ENCODE results near the gene TIGD1.
"Not testable (repeated sequence)": the region's sequence is repeated elsewhere in the genome, so short reads cannot be mapped to it uniquely, and the experiment has no call there.

TIGD1 gene

DNA sequence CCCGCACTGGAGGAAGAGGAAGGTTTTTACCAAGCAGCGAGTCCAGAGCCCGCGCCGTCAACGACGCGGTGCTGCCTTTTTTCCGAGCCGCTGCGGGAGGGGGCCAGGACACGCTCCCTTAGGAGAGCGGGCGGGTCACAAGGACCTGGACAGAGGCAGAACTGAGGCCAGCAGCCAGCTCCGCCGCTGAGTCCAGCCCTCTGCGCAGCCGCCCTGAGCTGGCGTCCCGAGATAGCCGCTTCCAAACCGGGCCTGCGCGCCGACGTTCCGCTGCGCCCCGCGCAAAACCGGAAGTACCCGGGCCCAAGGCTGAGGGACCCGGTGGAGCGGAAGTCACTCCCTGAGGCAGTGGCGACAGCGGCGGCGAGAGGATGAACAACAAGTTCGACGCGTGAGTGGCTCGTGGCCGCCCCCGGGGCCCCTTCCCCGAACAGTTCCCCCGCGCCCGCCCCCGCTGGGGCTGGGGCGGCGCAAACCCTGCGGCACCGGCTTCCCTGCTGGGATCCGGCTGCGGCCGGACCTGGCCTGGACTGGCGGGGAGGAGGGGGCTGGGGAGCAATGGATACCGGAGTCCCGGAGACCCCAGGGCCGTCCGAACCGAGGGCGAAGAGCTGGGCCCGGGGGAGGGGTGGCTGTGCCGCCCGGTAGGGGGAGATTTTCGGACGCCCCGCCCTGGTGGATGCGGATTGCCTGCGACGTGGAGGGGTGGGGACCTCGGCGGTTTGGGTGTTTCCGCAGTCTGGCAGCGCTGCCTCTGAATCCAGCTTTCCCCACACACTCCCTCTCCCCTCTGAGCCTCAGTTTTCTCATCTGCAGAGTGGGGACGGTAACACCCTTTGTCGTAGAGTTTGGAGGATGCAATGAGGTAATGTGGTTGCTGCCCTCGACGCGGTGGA, at the start of gene TIGD1, which contains the start of gene EIF4E2:
TIGD1 (minus strand) TSS at position 204 of the 896 bp plus-strand sequence. CDS start 675 bp downstream, outside the sequence.
EIF4E2 (plus strand) TSS at position 336 of the 896 bp plus-strand sequence; CDS start at position 372, 36 bp downstream.
- DNase-seq, result peak; percentile 97

- DNase-seq, result no peak
Measured at GRCh38 chr2:232598293-232598692, 47.9 kb upstream of the TIGD1 start.

DNA sequence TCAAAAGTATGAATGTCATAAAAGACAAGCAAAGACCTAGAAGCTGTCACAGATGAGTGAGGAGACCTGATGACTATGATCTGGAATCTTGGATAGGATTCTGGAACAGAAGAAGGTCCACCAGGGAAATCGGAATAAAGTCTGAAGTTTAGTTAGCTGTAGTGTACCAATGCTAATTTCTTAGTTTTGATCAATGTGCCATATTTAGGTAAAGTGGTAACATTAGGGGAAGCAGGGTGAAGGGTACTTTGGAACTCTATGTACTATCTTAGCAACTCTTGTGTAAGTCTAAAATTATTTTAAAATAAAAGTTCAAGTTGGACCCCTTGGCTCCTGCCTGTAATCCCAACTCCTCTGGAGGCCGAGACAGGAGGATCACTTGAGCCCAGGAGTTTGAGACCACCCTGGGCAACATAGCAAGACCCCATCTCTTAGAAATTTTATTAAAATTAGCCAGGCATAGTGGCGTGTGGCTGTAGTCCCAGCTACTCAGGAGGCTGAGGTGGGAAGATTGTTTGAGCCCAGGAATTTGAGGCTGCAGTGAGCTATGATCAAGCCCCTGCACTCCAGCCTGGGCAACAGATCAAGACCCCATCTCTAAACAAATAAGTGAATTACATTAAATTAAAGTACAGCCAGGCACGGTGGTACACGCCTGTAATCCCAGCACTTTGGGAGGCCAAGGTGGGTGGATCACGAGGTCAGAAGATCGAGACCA, 47.2 kb upstream of the TIGD1 start:
- peak; percentile 14 for DNase-seq

- peak; percentile 21 for DNase-seq
Measured at GRCh38 chr2:232593982-232594381, 43.6 kb upstream of the TIGD1 start.

DNA sequence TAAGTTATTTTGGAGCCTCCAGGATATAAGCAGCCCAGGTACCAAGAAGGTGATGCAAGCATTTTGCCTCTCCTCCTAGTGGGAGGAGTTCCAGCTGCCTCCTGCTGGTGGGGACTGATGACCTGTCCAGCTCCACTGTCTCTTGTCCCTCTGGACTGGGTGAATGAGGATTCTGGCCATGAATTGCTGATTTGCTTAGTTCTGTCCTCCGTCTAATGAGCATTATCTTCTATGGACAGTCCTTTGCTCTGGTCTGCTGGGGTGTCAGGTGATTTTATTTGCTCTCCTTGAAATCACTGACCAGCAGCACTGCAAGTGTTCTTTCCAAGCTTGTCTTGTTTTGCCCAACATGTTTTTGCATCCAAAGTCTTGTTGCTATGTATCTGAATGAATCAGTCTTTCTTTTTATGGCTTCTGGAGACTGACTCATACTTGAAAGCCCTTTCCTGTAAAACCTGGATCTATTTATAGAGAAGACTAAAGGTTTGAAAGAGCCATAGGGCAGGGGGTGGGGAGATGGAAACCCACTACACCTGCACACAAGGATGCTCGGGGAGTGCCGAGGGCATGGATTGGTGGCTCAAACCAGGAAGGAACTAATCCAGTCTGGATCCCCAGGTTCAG, 42.5 kb upstream of the TIGD1 start:
- no peak for DNase-seq

DNA sequence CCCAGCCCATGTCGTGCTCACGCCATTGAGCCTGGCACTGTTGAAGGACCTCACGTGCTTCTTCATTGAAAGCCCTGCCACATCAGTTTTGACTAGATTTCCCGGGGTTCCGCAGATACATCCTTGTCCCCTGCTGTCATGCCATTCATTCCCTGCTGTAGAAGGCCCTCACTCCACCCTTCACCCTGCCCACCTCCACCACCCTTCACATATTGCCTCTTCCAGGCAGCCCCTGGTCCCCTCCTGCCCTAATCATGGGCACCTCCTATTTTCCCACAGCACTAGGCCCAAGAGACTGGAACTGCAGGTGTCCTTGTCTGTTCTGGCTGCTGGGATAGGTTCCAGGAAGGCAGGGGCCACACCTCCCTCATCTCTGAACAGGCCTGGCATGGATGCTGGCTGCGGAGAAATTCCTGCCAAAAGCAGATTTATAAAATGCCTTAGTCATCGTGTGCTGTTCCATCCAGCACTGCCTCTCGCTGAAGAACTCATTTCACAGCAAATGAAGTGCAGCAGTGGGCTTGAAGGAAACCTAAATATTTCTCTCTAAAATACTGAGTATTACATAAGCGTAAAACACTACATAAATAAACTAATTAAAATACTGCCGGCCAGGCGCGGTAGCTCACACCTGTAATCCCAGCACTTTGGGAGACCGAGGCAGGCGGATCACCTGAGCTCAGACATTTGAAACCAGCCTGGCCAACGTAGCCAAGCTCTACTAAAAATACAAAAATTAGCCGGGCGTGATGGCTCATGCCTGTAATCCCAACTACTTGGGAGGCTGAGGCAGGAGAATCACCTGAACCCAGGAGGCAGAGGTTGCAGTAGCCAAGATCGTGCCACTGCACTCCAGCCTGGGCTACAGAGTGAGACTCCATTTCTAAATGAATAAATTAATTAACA, 38.6 kb upstream of the TIGD1 start:
- DNase-seq, result no peak

DNA sequence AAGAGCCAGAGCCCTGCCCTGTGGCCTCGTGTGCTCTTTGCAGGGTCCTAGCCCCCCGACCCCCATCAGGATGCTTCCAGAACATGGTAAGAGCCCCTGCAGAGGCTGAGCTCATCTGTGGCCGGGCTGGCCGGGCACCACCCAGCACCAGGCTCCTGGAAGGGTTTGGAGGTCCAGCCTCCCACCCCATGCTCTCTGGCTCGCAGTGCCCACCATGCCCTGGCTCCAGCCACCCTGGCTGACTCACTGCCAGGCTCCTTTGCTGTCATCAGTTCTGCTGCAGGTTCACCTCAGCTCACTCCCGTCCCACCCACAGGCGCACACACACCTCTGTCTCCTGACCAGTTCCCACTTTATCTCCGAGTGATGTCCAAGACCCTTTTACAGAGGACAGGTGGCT, 37.7 kb upstream of the TIGD1 start:
- DNase-seq, result no peak

DNA sequence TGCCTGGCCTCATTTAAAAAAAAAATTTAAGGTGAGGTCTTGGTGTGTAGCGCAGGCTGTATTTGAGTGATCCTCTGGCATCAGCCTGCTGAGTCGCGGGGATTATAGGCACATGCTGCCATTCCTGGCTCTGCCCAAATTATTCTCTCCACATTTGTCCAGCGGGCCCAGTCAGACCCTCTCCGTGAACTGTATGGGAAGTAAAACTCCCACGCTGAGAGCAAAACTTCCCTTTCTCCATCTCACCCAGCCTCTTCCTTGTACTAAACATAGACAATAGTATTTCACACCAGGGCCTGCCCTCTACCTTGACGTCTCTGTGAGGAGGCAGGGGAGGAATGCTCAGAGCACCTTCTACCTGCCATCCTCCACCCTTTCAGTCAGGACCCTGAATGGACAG, 37.2 kb upstream of the TIGD1 start:
- no peak for DNase-seq

DNA sequence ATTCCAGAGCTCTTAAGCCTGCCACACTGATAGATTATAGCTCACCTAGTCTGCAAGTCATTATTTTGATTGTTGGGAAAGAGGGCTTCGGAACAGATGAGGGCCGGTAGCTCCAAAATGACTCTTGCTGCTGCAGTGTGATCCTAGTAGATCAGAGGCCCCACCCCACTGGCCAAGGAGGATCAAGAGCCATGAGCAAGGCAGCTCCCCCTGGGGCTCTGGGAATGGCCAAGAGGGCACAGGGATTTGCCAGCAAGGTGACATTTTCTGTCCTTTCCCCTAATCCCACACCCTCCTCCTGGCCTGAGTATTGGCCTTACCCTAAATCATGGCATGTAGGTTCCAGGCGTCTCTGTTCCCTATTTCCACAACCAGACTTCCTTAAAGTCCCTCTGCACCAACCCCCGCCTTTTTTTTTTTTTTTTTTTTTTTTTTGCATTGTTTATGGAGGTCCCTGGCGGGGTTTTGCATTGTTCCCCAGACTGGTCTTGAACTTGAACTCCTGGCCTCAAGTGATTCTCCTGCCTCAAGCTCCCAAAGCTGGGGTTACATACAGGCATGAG, 36.7 kb upstream of the TIGD1 start:
- DNase-seq, result no peak

DNA sequence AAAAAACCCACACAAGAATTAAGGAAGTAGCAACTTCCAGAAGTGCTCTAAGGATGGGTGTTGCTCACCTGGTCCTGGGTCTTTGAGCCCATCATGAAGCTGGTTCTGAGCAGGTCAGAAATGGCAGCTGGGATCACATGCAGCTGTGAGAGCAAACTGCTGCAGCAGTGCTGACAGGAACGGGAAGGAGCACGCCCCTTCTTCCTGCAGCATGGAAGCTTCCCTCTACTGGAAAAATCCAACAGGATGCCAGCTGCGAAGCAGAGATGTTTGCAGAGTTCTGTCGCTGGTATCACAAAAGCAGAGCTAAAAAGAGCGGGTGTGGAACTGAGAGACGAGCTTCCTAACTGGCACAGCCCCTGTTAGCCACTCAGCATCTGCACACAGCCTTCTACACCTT, 33.9 kb upstream of the TIGD1 start:
- DNase-seq, result no peak

GRCh38 chr2:232581725-232582124, 31.4 kb upstream of the TIGD1 start:
- no peak for DNase-seq

GRCh38 chr2:232580648-232580981, 30.3 kb upstream of the TIGD1 start:
- no peak for DNase-seq

- DNase-seq, result no peak
Measured at GRCh38 chr2:232578626-232579025, 28.3 kb upstream of the TIGD1 start.

- DNase-seq, result no peak
Measured at GRCh38 chr2:232577841-232578240, 27.5 kb upstream of the TIGD1 start.

DNA sequence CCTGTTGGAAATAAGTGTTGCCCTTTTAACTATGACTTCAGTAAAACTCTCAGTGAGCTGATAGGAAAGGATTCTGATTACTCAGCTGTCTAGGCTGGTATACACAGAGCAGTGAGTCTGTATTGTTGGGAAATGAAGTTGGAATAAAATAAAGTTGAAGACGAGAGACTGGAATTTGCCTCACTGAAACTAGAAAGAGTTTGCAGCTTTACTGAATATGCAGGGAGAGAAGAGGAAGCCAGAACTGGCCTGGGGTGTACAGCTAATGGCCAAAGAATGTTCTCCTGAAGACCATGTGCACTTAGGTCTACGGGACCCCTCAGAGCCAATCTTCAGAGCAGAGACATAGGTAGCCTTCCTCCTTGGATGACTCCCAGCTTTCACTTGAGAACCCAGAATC, 26.6 kb upstream of the TIGD1 start:
- DNase-seq, result no peak

GRCh38 chr2:232575404-232575746, 25.0 kb upstream of the TIGD1 start:
- no peak for DNase-seq

GRCh38 chr2:232574674-232575403, 24.5 kb upstream of the TIGD1 start:
- no peak for DNase-seq

- no peak for DNase-seq
Measured at GRCh38 chr2:232573771-232574435, 23.5 kb upstream of the TIGD1 start.

- no peak for DNase-seq
Measured at GRCh38 chr2:232573042-232573441, 22.7 kb upstream of the TIGD1 start.

- DNase-seq, result no peak
Measured at GRCh38 chr2:232571026-232571474, 20.7 kb upstream of the TIGD1 start.

DNA sequence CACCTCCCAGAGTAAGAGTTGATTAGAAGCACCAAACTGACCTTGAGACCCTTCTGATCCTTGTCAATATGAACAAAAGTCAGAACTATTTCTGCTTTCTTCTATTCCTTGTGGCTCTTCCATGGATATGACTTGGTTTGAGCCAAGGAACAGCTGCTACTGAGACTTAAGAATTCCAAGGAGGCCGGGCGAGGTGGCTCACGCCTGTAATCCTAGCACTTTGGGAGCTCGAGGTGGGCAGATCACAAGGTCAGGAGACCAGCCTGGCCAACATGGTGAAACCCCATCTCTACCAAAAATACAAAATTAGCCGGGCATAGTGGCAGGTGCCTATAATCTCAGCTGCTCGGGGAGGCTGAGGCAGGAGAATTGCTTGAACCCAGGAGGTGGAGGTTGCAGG, 20.1 kb upstream of the TIGD1 start:
- not testable (repeated sequence) for DNase-seq

All from activated effector memory CD4-positive, alpha-beta T cell treated with anti-CD3 and anti-CD28 coated beads, Interleukin-2, amount 50 U/mL, for 16 hours (primary cell).